Transverse colon (tissue), 4 donors: Measurements from ENCODE around the gene SYK. TPM values are rescaled to one million over a fixed set of nuclear protein-coding genes. Genes with fewer than 3 reads are reported as not detected.

ENCODE experiments used
- DNase-seq: peaks from one replicate; pipeline ENCODE4 v3.0.0-alpha.2; 2019
- H3K27ac ChIP-seq, 4 donors: fragments of 200-600 bp; sonication (generic); 2 replicates each; pipeline ENCODE4 v1.5.1; 2016 to 2018; ENCODE audit warnings: inconsistent platforms in 4 of 4
- H3K27me3 ChIP-seq: fragments of 200-600 bp; sonication (generic); 2 replicates; pipeline ENCODE4 v1.5.1; 2017; ENCODE audit warnings: inconsistent platforms
- H3K36me3 ChIP-seq, 4 donors: fragments of 200-600 bp; sonication (generic); 2 replicates each; pipeline ENCODE4 v1.5.1; 2017 to 2019; ENCODE audit warnings: inconsistent platforms in 4 of 4
- H3K4me1 ChIP-seq, 4 donors: fragments of 200-600 bp; sonication (generic); 2 replicates each; pipeline ENCODE4 v1.5.1; 2017 to 2020; ENCODE audit warnings: inconsistent platforms in 4 of 4
- H3K4me3 ChIP-seq, 4 donors: fragments of 200-600 bp; sonication (generic); 1 replicate in 1 of 4; 2 replicates in 3 of 4; pipeline versions ENCODE4 v1.5.1 to v1.6.1; 2017 to 2019; ENCODE audit warnings: inconsistent platforms in 4 of 4
- H3K9me3 ChIP-seq, 2 donors: fragments of 200-600 bp; sonication (generic); 2 replicates each; pipeline ENCODE4 v1.5.1; 2017 to 2019; ENCODE audit warnings: inconsistent platforms in 2 of 2
- EP300 ChIP-seq: sonication (generic); formaldehyde crosslinking; IDR thresholded peaks from one replicate; pipeline ENCODE4 v1.6.1; 2017; ENCODE audit warnings: antibody characterized with exemption, low read depth
- POLR2A ChIP-seq: fragments of 450-650 bp; IDR thresholded peaks from one replicate; pipeline ENCODE4 v1.6.1; 2016; ENCODE audit warnings: antibody characterized with exemption, mild to moderate bottlenecking, moderate library complexity
- POLR2AphosphoS5 ChIP-seq, 3 donors: sonication (generic); formaldehyde crosslinking; IDR thresholded peaks; one replicate each; pipeline ENCODE4 v1.6.1; 2016; ENCODE audit warnings: antibody characterized with exemption in 3 of 3
- WGBS, 2 donors: methylation state at CpG; one replicate each; pipeline ENCODE4 v1.1.5; 2018; ENCODE audit warnings: low coverage in 1 of 2; 5-methylcytosine and 5-hydroxymethylcytosine counted together
- in situ Hi-C, 4 donors: fragments of 200-750 bp; cut with MboI; loops; one replicate each; pipeline versions ENCODE4 v1.15.0 to v1.15.1; 2017; ENCODE audit warnings: low sequenced_read_pairs in 3 of 4, low pct_ligation_motif_present in 1 of 4, low pct_unique_long_range_greater_than_20kb in 1 of 4
- intact Hi-C: fragments of 100-400 bp; cut with DNase I; formaldehyde crosslinking; loops from one replicate; pipeline ENCODE4 v1.15.1; 2023; ENCODE audit warnings: low total_unique reads
- total RNA-seq, 4 donors: library from RNA; depleted of rRNA; stranded (reverse); fragments of >200 nt; gene quantifications; one replicate each; pipeline ENCODE4 v1.1.0, GENCODE V29; 2016
- TF ChIP-seq, protein P1 (sequence below), 5 experiments: fragments of 200-600 bp in 3 of 5; fragments of 450-650 bp in 2 of 5; sonication (generic) in 3 of 5; IDR thresholded peaks; 1 replicate in 2 of 5; 2 replicates in 3 of 5; pipeline ENCODE4 v1.5.1; 2016 to 2017; ENCODE audit warnings: antibody characterized with exemption in 5 of 5, inconsistent platforms in 3 of 5, mild to moderate bottlenecking in 2 of 5, moderate library complexity in 1 of 5

SYK gene
- total RNA-seq, 4 donors from 2014 or later, result 32.2 to 534 (median 34.3) TPM

DNA sequence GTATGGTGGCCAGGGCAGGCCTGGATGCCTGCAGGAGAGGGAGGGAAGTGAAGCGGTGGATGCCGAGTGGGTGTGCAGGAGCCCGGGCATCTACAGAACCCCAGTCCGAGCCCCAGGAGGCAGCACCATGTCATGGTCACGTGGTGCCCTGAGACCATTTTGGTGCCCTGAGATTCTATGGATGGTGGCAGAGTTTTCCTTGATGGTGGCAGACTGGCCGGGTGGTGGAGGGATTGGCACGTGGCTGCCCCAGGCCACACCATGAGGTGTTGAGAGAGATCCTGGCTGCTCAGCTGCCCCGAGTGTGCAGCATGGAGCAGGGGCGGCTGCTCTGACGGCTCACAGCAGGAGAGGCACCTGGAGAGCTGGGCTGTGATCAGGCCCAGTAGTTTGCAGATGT lies 52.3 kb downstream of the SYK start:
- H3K27ac ChIP-seq, result no peak overlapping the region
- TF ChIP-seq, protein P1, sequence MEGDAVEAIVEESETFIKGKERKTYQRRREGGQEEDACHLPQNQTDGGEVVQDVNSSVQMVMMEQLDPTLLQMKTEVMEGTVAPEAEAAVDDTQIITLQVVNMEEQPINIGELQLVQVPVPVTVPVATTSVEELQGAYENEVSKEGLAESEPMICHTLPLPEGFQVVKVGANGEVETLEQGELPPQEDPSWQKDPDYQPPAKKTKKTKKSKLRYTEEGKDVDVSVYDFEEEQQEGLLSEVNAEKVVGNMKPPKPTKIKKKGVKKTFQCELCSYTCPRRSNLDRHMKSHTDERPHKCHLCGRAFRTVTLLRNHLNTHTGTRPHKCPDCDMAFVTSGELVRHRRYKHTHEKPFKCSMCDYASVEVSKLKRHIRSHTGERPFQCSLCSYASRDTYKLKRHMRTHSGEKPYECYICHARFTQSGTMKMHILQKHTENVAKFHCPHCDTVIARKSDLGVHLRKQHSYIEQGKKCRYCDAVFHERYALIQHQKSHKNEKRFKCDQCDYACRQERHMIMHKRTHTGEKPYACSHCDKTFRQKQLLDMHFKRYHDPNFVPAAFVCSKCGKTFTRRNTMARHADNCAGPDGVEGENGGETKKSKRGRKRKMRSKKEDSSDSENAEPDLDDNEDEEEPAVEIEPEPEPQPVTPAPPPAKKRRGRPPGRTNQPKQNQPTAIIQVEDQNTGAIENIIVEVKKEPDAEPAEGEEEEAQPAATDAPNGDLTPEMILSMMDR (IDR thresholded peaks at IDR 0.05), result no peak
- TF ChIP-seq EP300 (no peak), POLR2AphosphoS5 (IDR thresholded peaks at IDR 0.05) (no peak), POLR2A (no peak)
- H3K36me3 ChIP-seq, result peaks cover 0 to under 1% (median 0%) of the 10 kb centered on the region in 4 donors
- no peaks in the 10 kb centered on the region for H3K4me1 ChIP-seq
- no peaks in the 10 kb centered on the region for H3K9me3 ChIP-seq
- intact Hi-C loops, result no loop called here
- no peak overlapping the region for H3K4me3 ChIP-seq
- H3K27me3 ChIP-seq, result no peaks in the 10 kb centered on the region
- no peak for DNase-seq
- WGBS, 2 donors, result 93% methylated on average over 10 of the region's 10 CpGs; no CpG with 5 or more reads in 1 of the 2 donors
- in situ Hi-C loops, result loop anchor here (25.0 kb wide), 4 partner anchors 92 to 1267 kb away; no protein-coding TSS in a partner anchor

GRCh38 chr9:90854637-90855175 lies 53.1 kb downstream of the SYK start:
- Histone ChIP-seq H3K9me3 (no peaks in the 10 kb centered on the region), H3K27me3 (no peaks in the 10 kb centered on the region), H3K27ac (no peak overlapping the region), H3K36me3 (no peaks in the 10 kb centered on the region), H3K4me1 (no peaks in the 10 kb centered on the region), H3K4me3 (no peak overlapping the region)
- 86 to 88% methylated on average over 7 to 8 of the region's 8 CpGs for WGBS, 2 donors
- intact Hi-C loops (no loop called here), in situ Hi-C loops (loop anchor here (25.0 kb wide), 4 partner anchors 92 to 1267 kb away; no protein-coding TSS in a partner anchor)
- DNase-seq, result no peak
- TF ChIP-seq, protein P1 (IDR thresholded peaks at IDR 0.05), result no peak
- TF ChIP-seq POLR2A (no peak), POLR2AphosphoS5 (IDR thresholded peaks at IDR 0.05) (no peak), EP300 (no peak)

GRCh38 chr9:90855208-90855902 lies 53.7 kb downstream of the SYK start:
- Histone ChIP-seq H3K9me3 (no peaks in the 10 kb centered on the region), H3K4me3 (no peak overlapping the region), H3K36me3 (no peaks in the 10 kb centered on the region), H3K4me1 (no peaks in the 10 kb centered on the region), H3K27me3 (no peaks in the 10 kb centered on the region), H3K27ac (no peak overlapping the region)
- in situ Hi-C loops (loop anchor here (25.0 kb wide), 4 partner anchors 93 to 1268 kb away; no protein-coding TSS in a partner anchor), intact Hi-C loops (no loop called here)
- TF ChIP-seq POLR2A, result no peak
- TF ChIP-seq, protein P1 (IDR thresholded peaks at IDR 0.05), result no peak
- TF ChIP-seq POLR2AphosphoS5 (IDR thresholded peaks at IDR 0.05), result no peak
- no peak for TF ChIP-seq EP300
- 80 to 88% methylated on average over 3 to 5 of the region's 5 CpGs for WGBS, 2 donors
- DNase-seq, result no peak

DNA sequence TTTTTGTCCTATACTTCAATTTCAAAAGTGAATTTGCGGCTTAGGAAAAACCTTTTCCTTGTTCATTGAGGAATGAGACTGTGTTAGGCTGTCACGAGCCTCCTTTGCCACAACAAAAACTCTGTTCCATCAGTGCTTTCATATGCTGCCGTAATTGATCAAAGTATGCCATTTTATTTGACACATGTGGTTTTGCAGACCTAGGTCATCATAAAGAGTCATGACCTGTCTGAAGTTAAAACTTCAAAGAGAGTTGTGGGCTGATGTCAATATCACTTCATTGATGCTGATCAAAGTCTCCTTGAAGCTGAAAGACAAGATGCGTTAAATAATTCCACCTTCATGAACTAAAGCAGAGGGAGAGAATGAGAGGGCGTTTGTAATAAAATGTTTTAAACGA lies 55.5 kb downstream of the SYK start:
- intact Hi-C loops (no loop called here), in situ Hi-C loops (loop anchor here (25.0 kb wide), 4 partner anchors 95 to 1270 kb away; no protein-coding TSS in a partner anchor)
- Histone ChIP-seq H3K27me3 (no peaks in the 10 kb centered on the region), H3K4me3 (no peak overlapping the region), H3K4me1 (no peaks in the 10 kb centered on the region), H3K36me3 (no peaks in the 10 kb centered on the region), H3K27ac (no peak overlapping the region), H3K9me3 (no peaks in the 10 kb centered on the region)
- TF ChIP-seq, protein P1 (IDR thresholded peaks at IDR 0.05), result no peak
- no peak for TF ChIP-seq POLR2A
- no peak for TF ChIP-seq POLR2AphosphoS5 (IDR thresholded peaks at IDR 0.05)
- no peak for TF ChIP-seq EP300
- WGBS, 2 donors, result 64 to 77% methylated on average over 6 of the region's 6 CpGs
- no peak for DNase-seq
